ENCODE data around the gene KRTAP17-1.

KRTAP17-1 gene

GRCh38 chr17:41332239-41332638 lies 16.7 kb upstream of the KRTAP17-1 start:
- DNase-seq, result no peak

- no peak for DNase-seq
Measured at GRCh38 chr17:41331606-41332005, 16.1 kb upstream of the KRTAP17-1 start.

- no peak for DNase-seq
Measured at GRCh38 chr17:41329279-41329948, 13.9 kb upstream of the KRTAP17-1 start.

GRCh38 chr17:41328207-41328606 lies 12.7 kb upstream of the KRTAP17-1 start:
- no peak for DNase-seq

GRCh38 chr17:41327411-41328120 lies 12.1 kb upstream of the KRTAP17-1 start:
- DNase-seq, result no peak

- no peak for DNase-seq
Measured at GRCh38 chr17:41326173-41327145, 10.9 kb upstream of the KRTAP17-1 start.

- DNase-seq, result no peak
Measured at GRCh38 chr17:41325611-41326010, 10.1 kb upstream of the KRTAP17-1 start.

GRCh38 chr17:41325126-41325525 lies 9.6 kb upstream of the KRTAP17-1 start:
- DNase-seq, result no peak

GRCh38 chr17:41324180-41325075 lies 8.9 kb upstream of the KRTAP17-1 start:
- no peak for DNase-seq

- no peak for DNase-seq
Measured at GRCh38 chr17:41322903-41323895, 7.7 kb upstream of the KRTAP17-1 start.

- no peak for DNase-seq
Measured at GRCh38 chr17:41322094-41322902, 6.8 kb upstream of the KRTAP17-1 start.

GRCh38 chr17:41318231-41318630 lies 2.7 kb upstream of the KRTAP17-1 start:
- no peak for DNase-seq

- no peak for DNase-seq
Measured at GRCh38 chr17:41315814-41316445, 420 bp upstream of the KRTAP17-1 start.

GRCh38 chr17:41311111-41311510 lies 4.4 kb downstream of the KRTAP17-1 start:
- DNase-seq, result no peak

- peak; percentile 24 to 33 for DNase-seq
Measured at GRCh38 chr17:41308918-41309359, 6.6 kb downstream of the KRTAP17-1 start, which contains the start of gene KRTAP16-1. TSS of gene KRTAP16-1 (minus strand) at chr17:41309309. CDS start at chr17:41309253, 56 bp downstream.

GRCh38 chr17:41308251-41308917 lies 7.1 kb downstream of the KRTAP17-1 start:
- DNase-seq, result peak; percentile 41 to 51

GRCh38 chr17:41307647-41308046 lies 7.9 kb downstream of the KRTAP17-1 start:
- DNase-seq, result no peak

- no peak for DNase-seq
Measured at GRCh38 chr17:41304091-41304490, 11.4 kb downstream of the KRTAP17-1 start.

GRCh38 chr17:41302981-41303380 lies 12.5 kb downstream of the KRTAP17-1 start:
- DNase-seq, result no peak

Data from activated CD4-positive, alpha-beta T cell treated with anti-CD3 and anti-CD28 coated beads, Interleukin-2, amount 50 U/mL, for 4 hours (primary cell).